HepG2 (cell line): ENCODE data around the gene NT5DC2. TPM values are rescaled to one million over a fixed set of nuclear protein-coding genes. Genes with fewer than 3 reads are reported as not detected.

Experiments
- ATAC-seq: fragments of 200-7000 bp; cut with Tn5 transposase; 3 replicates; pipeline ENCODE4 v1.9.1; 2020; ENCODE audit warnings: mild to moderate bottlenecking, moderate library complexity
- BruUV-seq: library from RNA; stranded (reverse); fragments of 400-500 nt; replicated peaks from 2 replicates; lab custom pipeline; 2021; lab: Mats Ljungman, UMichigan
- CTCF ChIA-PET: fragments of 300-600 bp; formaldehyde crosslinking; extraction: SDS; loops from one replicate; lab custom pipeline; 2021; ENCODE audit warnings: low total read pairs, inconsistent platforms, low intra/inter-chr PET ratio; lab: Yijun Ruan, JAX
- POLR2A ChIA-PET: fragments of 350-600 bp; sonication (Branson Sonifier 250); formaldehyde crosslinking; loops from one replicate; lab custom pipeline; 2020; ENCODE audit warnings: antibody characterized with exemption, inconsistent platforms; lab: Yijun Ruan, JAX
- DNase-seq: peaks from one replicate; pipeline ENCODE4 v3.0.0-alpha.2; 2015; ENCODE audit warnings: low spot score
- FAIRE-seq: peaks from 3 replicates; lab custom pipeline; 2011; peaks lifted over from hg19 to GRCh38; lab: Jason Lieb, UNC
- H2AFZ ChIP-seq: one replicate; pipeline ENCODE4 v1.6.1; 2011; ENCODE audit warnings: low read length, inconsistent platforms
- H3K27ac ChIP-seq: fragments of 300-600 bp; 3 replicates; pipeline ENCODE4 v1.8.0; 2011; ENCODE audit warnings: mixed run types, mild to moderate bottlenecking, mixed read lengths, low read length, inconsistent platforms; ENCODE audit not compliant: insufficient read depth; ENCODE audit errors: extremely low read length
- H3K27me3 ChIP-seq, 2 experiments: fragments of 200-600 bp in 1 of 2; 2 replicates in 1 of 2; 3 replicates in 1 of 2; pipeline versions ENCODE4 v1.6.0 to v1.8.0; 2011; ENCODE audit warnings: low read length in 2 of 2, mild to moderate bottlenecking in 2 of 2, moderate library complexity in 2 of 2, inconsistent platforms in 1 of 2; ENCODE audit not compliant: insufficient read depth in 2 of 2, control insufficient read depth in 1 of 2
- H3K36me3 ChIP-seq, 2 experiments: fragments of 200-600 bp in 1 of 2; replicated peaks in 1 of 2; 2 replicates in 1 of 2; 3 replicates in 1 of 2; pipeline versions ENCODE4 v1.5.1 to v1.8.0; 2011; ENCODE audit warnings: low read length in 2 of 2, inconsistent platforms in 1 of 2; ENCODE audit not compliant: insufficient read depth in 2 of 2, control insufficient read depth in 1 of 2
- H3K4me1 ChIP-seq: 2 replicates; pipeline ENCODE4 v1.5.1; 2012; ENCODE audit warnings: low read length, inconsistent platforms; ENCODE audit not compliant: insufficient read depth
- H3K4me2 ChIP-seq: 2 replicates; pipeline ENCODE4 v1.6.0; 2011; ENCODE audit warnings: low read depth, low read length, inconsistent platforms
- H3K4me3 ChIP-seq, 3 experiments: fragments of 200-600 bp in 1 of 3; sonication (generic), shearing (Covaris generic) in 1 of 3; replicated peaks in 1 of 3; 2 replicates each; pipeline ENCODE4 v1.5.1; 2011 to 2016; ENCODE audit warnings: low read length in 3 of 3, inconsistent platforms in 2 of 3, low read depth in 2 of 3, mild to moderate bottlenecking in 2 of 3, control low read depth in 1 of 3, mixed read lengths in 1 of 3; ENCODE audit not compliant: insufficient read depth in 1 of 3
- H3K79me2 ChIP-seq: one replicate; pipeline ENCODE4 v1.6.1; 2011; ENCODE audit warnings: low read length, inconsistent platforms; ENCODE audit not compliant: insufficient read depth
- H3K9ac ChIP-seq: 2 replicates; pipeline ENCODE4 v1.6.0; 2011; ENCODE audit warnings: mild to moderate bottlenecking, low read depth, low read length, inconsistent platforms; ENCODE audit not compliant: insufficient read depth
- H3K9me3 ChIP-seq: 2 replicates; pipeline ENCODE4 v1.5.1; 2012; ENCODE audit warnings: mild to moderate bottlenecking, low read length
- H4K20me1 ChIP-seq: 2 replicates; pipeline ENCODE4 v1.6.0; 2011; ENCODE audit warnings: inconsistent platforms, mild to moderate bottlenecking, low read length, moderate library complexity; ENCODE audit not compliant: insufficient read depth
- ARNTL ChIP-seq: sonication (generic); formaldehyde crosslinking; IDR thresholded peaks from 2 replicates; pipeline ENCODE4 v1.4.0; 2020; ENCODE audit warnings: mild to moderate bottlenecking, missing genetic modification reagents
- CEBPZ ChIP-seq: IDR thresholded peaks from 2 replicates; pipeline ENCODE4 v1.6.1; 2012; ENCODE audit warnings: low read length, improper control_type of control experiment
- GTF3A ChIP-seq: sonication (generic); formaldehyde crosslinking; conservative IDR thresholded peaks from 2 replicates; pipeline ENCODE4 v1.4.0; 2020; ENCODE audit warnings: mild to moderate bottlenecking, missing genetic modification reagents
- HMGXB3 ChIP-seq: sonication (generic); formaldehyde crosslinking; IDR thresholded peaks from 2 replicates; pipeline ENCODE4 v1.4.0; 2020; ENCODE audit warnings: missing genetic modification reagents, borderline replicate concordance
- TBX2 ChIP-seq: sonication (generic); formaldehyde crosslinking; IDR thresholded peaks from 2 replicates; pipeline ENCODE4 v1.5.0; 2020; ENCODE audit warnings: missing genetic modification reagents, mild to moderate bottlenecking, borderline replicate concordance
- U2AF1 ChIP-seq: fragments of 200-400 bp; formaldehyde crosslinking; optimal IDR thresholded peaks from 2 replicates; pipeline ENCODE3; 2017; ENCODE audit warnings: mild to moderate bottlenecking, low read depth, low read length
- ZNF124 ChIP-seq: sonication (generic); formaldehyde crosslinking; IDR thresholded peaks from 2 replicates; pipeline ENCODE4 v1.4.0; 2020; ENCODE audit warnings: missing genetic modification reagents
- ZNF205 ChIP-seq: IDR thresholded peaks from 2 replicates; pipeline ENCODE4 v1.6.1; 2018; ENCODE audit warnings: missing biosample characterization, missing genetic modification reagents
- ZNF275 ChIP-seq: sonication (generic); formaldehyde crosslinking; IDR thresholded peaks from 2 replicates; pipeline ENCODE4 v1.8.0; 2022; ENCODE audit warnings: missing genetic modification reagents, mild to moderate bottlenecking, inconsistent platforms, borderline replicate concordance
- ZNF792 ChIP-seq: IDR thresholded peaks from 2 replicates; pipeline ENCODE4 v1.6.1; 2016
- WGBS: methylation state at CpG from one replicate; pipeline ENCODE4 v1.1.6; 2017; ENCODE audit warnings: low lambda C conversion rate; 5-methylcytosine and 5-hydroxymethylcytosine counted together
- in situ Hi-C: cut with HindIII; loops from 2 replicates; pipeline ENCODE4 v1.10.0; 2017; ENCODE audit warnings: low pct_unique_long_range_greater_than_20kb; ENCODE audit not compliant: extremely low pct_ligation_motif_present
- intact Hi-C: fragments of 100-400 bp; cut with micrococcal nuclease; formaldehyde crosslinking; loops from one replicate; pipeline ENCODE4 v1.10.0; 2022; ENCODE audit not compliant: unreplicated experiment
- polyA plus RNA-seq, 8 experiments: library from polyadenylated mRNA; depleted of rRNA in 3 of 8; stranded (reverse) in 7 of 8; unstranded in 1 of 8; fragments of >200 nt; fragmentation: Illumina TruSeq in 4 of 8; extraction: Trizol in 4 of 8; gene quantifications; 2 replicates each; pipeline versions ENCODE4 v1.2.1 to v1.2.3, GENCODE V29; 2011 to 2016; ENCODE audit warnings: low read depth in 4 of 8, missing spikeins in 1 of 8, mixed read lengths in 1 of 8; ENCODE audit not compliant: insufficient read depth in 1 of 8
- total RNA-seq, 5 experiments: library from RNA; depleted of rRNA; stranded (reverse); fragments of >200 nt; fragmentation: Illumina TruSeq; extraction: Trizol; gene quantifications; 2 replicates each; pipeline ENCODE4 v1.2.3, GENCODE V29; 2016; ENCODE audit warnings: low read depth in 1 of 5

NT5DC2 gene
- total and polyA plus RNA-seq, 2 of the 13 experiments (the other 11 are each of a cell fraction or from before 2014, with no cell fraction given), result 131 to 240 TPM

GRCh38 chr3:52555056-52555455, 21.4 kb upstream of the NT5DC2 start:
- Histone ChIP-seq H3K9me3 (no peaks in the 10 kb centered on the region), H3K4me2 (no peak overlapping the region), H3K27ac (no peak overlapping the region), H4K20me1 (no peaks in the 10 kb centered on the region), H2AFZ (no peak overlapping the region), H3K79me2 (no peaks in the 10 kb centered on the region), H3K27me3 (no peaks in the 10 kb centered on the region), H3K4me1 (no peaks in the 10 kb centered on the region), H3K36me3 (peaks cover 22 to 75% of the 10 kb centered on the region in 2 experiments), H3K4me3 (no peak overlapping the region), H3K9ac (no peak overlapping the region)
- ATAC-seq (no peak), FAIRE-seq (no peak), DNase-seq (no peak)
- intact Hi-C loops, result no loop called here
- TF ChIP-seq CEBPZ, result no peak
- no peak for TF ChIP-seq U2AF1
- TF ChIP-seq TBX2, result no peak
- TF ChIP-seq ZNF792, result no peak
- no peak for TF ChIP-seq GTF3A (CRISPR knock-in tag)
- TF ChIP-seq HMGXB3 (CRISPR knock-in tag), result no peak
- no peak for TF ChIP-seq ZNF205 (CRISPR knock-in tag)
- TF ChIP-seq ZNF124 (CRISPR knock-in tag), result no peak
- TF ChIP-seq ARNTL (CRISPR knock-in tag), result no peak
- no peak for TF ChIP-seq ZNF275 (CRISPR knock-in tag)
- CTCF ChIA-PET, result no interaction called here
- in situ Hi-C loops, result no loop called here
- POLR2A ChIA-PET, result no interaction called here
- 100% methylated on average over 1 of the region's 1 CpG for WGBS
- BruUV-seq, result no TSS peak
